SK-N-SH treated with all-trans-retinoic acid at 6 μM for 48 hours (cell line): ENCODE measurements around the gene RNPEPL1.

Source experiments
- ATAC-seq: fragments of 200-7000 bp; cut with Tn5 transposase; 3 replicates; pipeline ENCODE4 v1.9.1; 2020; ENCODE audit warnings: mild to moderate bottlenecking, moderate library complexity
- CREB5 ChIP-seq: fragments of 250-450 bp; sonication (Bioruptor Pico); IDR thresholded peaks from 2 replicates; pipeline ENCODE4 v1.5.1; 2020; ENCODE audit warnings: low read depth, mild to moderate bottlenecking, moderate library complexity
- CSDC2 ChIP-seq: fragments of 250-450 bp; sonication (Bioruptor Pico); IDR thresholded peaks from 2 replicates; pipeline ENCODE4 v1.5.0; 2020; ENCODE audit warnings: mild to moderate bottlenecking, moderate library complexity
- ESRRG ChIP-seq: fragments of 250-450 bp; sonication (Bioruptor Pico); IDR thresholded peaks from 2 replicates; pipeline ENCODE4 v1.6.1; 2021; ENCODE audit warnings: mild to moderate bottlenecking
- GLIS3 ChIP-seq: fragments of 250-450 bp; sonication (Bioruptor Pico); IDR thresholded peaks from 2 replicates; pipeline ENCODE4 v1.5.0; 2020; ENCODE audit warnings: mild to moderate bottlenecking, moderate library complexity
- ISL1 ChIP-seq: fragments of 250-450 bp; sonication (Bioruptor Pico); IDR thresholded peaks from 2 replicates; pipeline ENCODE4 v2.1.2; 2022; ENCODE audit warnings: mild to moderate bottlenecking, moderate library complexity
- OSR1 ChIP-seq: fragments of 250-450 bp; sonication (Bioruptor Pico); IDR thresholded peaks from 2 replicates; pipeline ENCODE4 v1.8.0; 2022; ENCODE audit warnings: moderate library complexity, mild to moderate bottlenecking, inconsistent platforms
- POU6F1 ChIP-seq: fragments of 250-450 bp; sonication (Bioruptor Pico); IDR thresholded peaks from 2 replicates; pipeline ENCODE4 v1.8.0; 2021; ENCODE audit warnings: low read depth, mild to moderate bottlenecking, moderate library complexity, borderline replicate concordance
- RARB ChIP-seq: fragments of 250-450 bp; sonication (Bioruptor Pico); IDR thresholded peaks from 2 replicates; pipeline ENCODE4 v1.8.0; 2021; ENCODE audit warnings: mild to moderate bottlenecking, moderate library complexity
- SNAI2 ChIP-seq: fragments of 250-450 bp; sonication (Bioruptor Pico); IDR thresholded peaks from 2 replicates; pipeline ENCODE4 v1.5.0; 2020; ENCODE audit warnings: mild to moderate bottlenecking, moderate library complexity
- TCF4 ChIP-seq: fragments of 250-450 bp; sonication (Bioruptor Pico); IDR thresholded peaks from 2 replicates; pipeline ENCODE4 v1.8.0; 2021; ENCODE audit warnings: mild to moderate bottlenecking, moderate library complexity, borderline replicate concordance
- TSHZ2 ChIP-seq: fragments of 250-450 bp; sonication (Bioruptor Pico); IDR thresholded peaks from 2 replicates; pipeline ENCODE4 v1.5.0; 2020; ENCODE audit warnings: mild to moderate bottlenecking, moderate library complexity
- ZC3H10 ChIP-seq: fragments of 250-450 bp; sonication (Bioruptor Pico); IDR thresholded peaks from 2 replicates; pipeline ENCODE4 v1.5.1; 2021; ENCODE audit warnings: mild to moderate bottlenecking, moderate library complexity
- ZFP3 ChIP-seq: fragments of 250-450 bp; sonication (Bioruptor Pico); IDR thresholded peaks from 2 replicates; pipeline ENCODE4 v1.5.0; 2020; ENCODE audit warnings: mild to moderate bottlenecking, moderate library complexity
- ZFP30 ChIP-seq: fragments of 450-650 bp; formaldehyde crosslinking; IDR thresholded peaks from 2 replicates; pipeline ENCODE4 v1.5.0; 2022; ENCODE audit warnings: mild to moderate bottlenecking, moderate library complexity
- ZNF70 ChIP-seq: fragments of 450-650 bp; formaldehyde crosslinking; IDR thresholded peaks from 2 replicates; pipeline ENCODE4 v1.5.0; 2020; ENCODE audit warnings: mild to moderate bottlenecking, moderate library complexity
- ZNF8 ChIP-seq: fragments of 450-650 bp; formaldehyde crosslinking; IDR thresholded peaks from 2 replicates; pipeline ENCODE4 v1.5.0; 2020; ENCODE audit warnings: mild to moderate bottlenecking, moderate library complexity

The RNPEPL1 gene

GRCh38 chr2:240602266-240603050 is 34.2 kb downstream of the RNPEPL1 start (continued):
- TF ChIP-seq POU6F1: no peak
- no peak for TF ChIP-seq ISL1 (CRISPR knock-in tag)
- no peak for TF ChIP-seq OSR1 (CRISPR knock-in tag)

GRCh38 chr2:240603081-240603835 is 35.0 kb downstream of the RNPEPL1 start:
- no peak for TF ChIP-seq GLIS3 (CRISPR knock-in tag)
- TF ChIP-seq CREB5: no peak
- TF ChIP-seq ZNF8 (CRISPR knock-in tag): no peak
- no peak for TF ChIP-seq TSHZ2 (CRISPR knock-in tag)
- no peak for TF ChIP-seq OSR1 (CRISPR knock-in tag)
- TF ChIP-seq ZFP30 (CRISPR knock-in tag): no peak
- TF ChIP-seq TCF4 (CRISPR knock-in tag): no peak
- no peak for TF ChIP-seq ESRRG (CRISPR knock-in tag)
- no peak for TF ChIP-seq SNAI2 (CRISPR knock-in tag)
- no peak for ATAC-seq

GRCh38 chr2:240603846-240604245 is 35.6 kb downstream of the RNPEPL1 start:
- TF ChIP-seq ZNF70 (CRISPR knock-in tag) (no peak), GLIS3 (CRISPR knock-in tag) (no peak), ZC3H10 (no peak), POU6F1 (no peak), ESRRG (CRISPR knock-in tag) (no peak), OSR1 (CRISPR knock-in tag) (no peak), TCF4 (CRISPR knock-in tag) (no peak), CREB5 (no peak), CSDC2 (CRISPR knock-in tag) (no peak), RARB (CRISPR knock-in tag) (no peak)
- ATAC-seq: no peak; the same call in 1 of the 3 replicates

- TF ChIP-seq ZFP3 (CRISPR knock-in tag) (no peak), TSHZ2 (CRISPR knock-in tag) (peak; percentile 67; the same call in 1 of the 2 replicates)
- TF ChIP-seq, all 23 proteins: peak for 1
- peak; percentile 88 for ATAC-seq
Observed at GRCh38 chr2:240604291-240604938, 36.1 kb downstream of the RNPEPL1 start.
